GM21717 (cell line): ENCODE data around the gene LMBR1.
"Not testable (repeated sequence)": the region's sequence is repeated elsewhere in the genome, so short reads cannot be mapped to it uniquely, and the experiment has no call there.

Experiments used
- ATAC-seq: cut with Tn5 transposase; IDR thresholded peaks from one replicate; pipeline ENCODE4 v1.9.1; 2021; ENCODE audit warnings: mild to moderate bottlenecking, moderate library complexity; ENCODE audit not compliant: unreplicated experiment

LMBR1 gene

DNA sequence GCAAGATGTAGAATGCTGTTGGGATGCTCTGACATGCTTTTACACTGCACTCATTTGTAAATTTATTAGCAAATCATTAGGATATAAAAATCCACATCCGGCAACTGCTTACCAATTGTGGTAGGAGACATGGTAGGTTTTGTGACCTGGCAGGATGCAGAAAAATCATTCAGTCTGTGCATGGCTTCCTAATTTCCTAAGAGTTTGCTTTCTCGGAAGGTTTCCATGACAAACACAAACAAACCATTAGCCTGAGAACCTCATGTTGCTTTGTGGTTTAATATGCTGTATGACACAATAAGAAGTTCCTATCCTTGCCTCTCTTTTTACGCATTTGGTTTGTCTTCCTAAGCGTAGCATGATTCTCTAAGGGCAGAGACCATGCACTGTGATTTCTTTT lies 14.7 kb upstream of the LMBR1 start:
- no peak for ATAC-seq

DNA sequence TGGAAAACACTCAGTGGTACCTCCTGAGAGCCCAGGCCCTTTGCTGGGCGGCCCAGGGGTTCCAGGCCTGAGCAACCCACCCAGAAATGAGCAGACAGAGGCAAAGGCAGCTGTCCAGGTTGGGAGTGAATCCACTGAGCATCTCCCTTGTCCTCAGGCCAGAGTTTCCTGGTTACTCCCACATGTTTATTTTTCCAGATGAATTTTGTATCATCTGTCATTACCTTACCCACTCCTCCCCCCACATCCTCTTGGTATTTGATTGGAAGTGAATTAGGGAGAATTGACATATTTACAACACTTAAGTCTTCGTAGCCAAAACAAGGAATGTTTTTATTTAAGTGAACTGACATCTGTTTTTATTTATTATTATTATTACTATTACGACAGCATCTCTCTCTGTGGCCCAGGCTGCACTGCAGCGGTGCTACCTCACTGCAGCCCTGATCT lies 13.2 kb upstream of the LMBR1 start:
- ATAC-seq: no peak

- no peak for ATAC-seq
Measured at GRCh38 chr7:156903232-156903909, 10.4 kb upstream of the LMBR1 start.

DNA sequence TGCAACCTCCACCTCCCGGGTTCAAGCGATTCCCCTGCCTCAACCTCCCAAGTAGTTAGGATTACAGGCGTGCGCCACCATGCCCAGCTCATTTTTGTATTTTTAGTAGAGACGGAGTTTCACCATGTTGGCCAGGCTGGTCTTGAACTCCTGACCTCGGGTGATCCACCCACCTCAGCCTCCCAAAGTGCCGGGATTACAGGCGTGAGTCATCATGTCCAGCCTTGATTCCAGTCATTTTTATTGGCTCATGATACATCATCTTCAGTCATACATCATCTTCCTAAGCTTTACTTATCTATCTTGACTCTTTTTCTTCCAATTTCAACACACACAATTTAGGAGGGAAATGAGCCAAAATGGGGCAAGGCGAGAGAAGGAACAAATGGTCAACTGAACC lies 7.1 kb upstream of the LMBR1 start:
- ATAC-seq: not testable (repeated sequence)

- no peak for ATAC-seq
Measured at GRCh38 chr7:156898938-156899337, 6.0 kb upstream of the LMBR1 start.

- no peak for ATAC-seq
Measured at GRCh38 chr7:156897673-156898072, 4.7 kb upstream of the LMBR1 start.

- ATAC-seq: no peak
Measured at GRCh38 chr7:156896388-156897022, 3.5 kb upstream of the LMBR1 start.

GRCh38 chr7:156895024-156895780 lies 2.2 kb upstream of the LMBR1 start:
- ATAC-seq: no peak

DNA sequence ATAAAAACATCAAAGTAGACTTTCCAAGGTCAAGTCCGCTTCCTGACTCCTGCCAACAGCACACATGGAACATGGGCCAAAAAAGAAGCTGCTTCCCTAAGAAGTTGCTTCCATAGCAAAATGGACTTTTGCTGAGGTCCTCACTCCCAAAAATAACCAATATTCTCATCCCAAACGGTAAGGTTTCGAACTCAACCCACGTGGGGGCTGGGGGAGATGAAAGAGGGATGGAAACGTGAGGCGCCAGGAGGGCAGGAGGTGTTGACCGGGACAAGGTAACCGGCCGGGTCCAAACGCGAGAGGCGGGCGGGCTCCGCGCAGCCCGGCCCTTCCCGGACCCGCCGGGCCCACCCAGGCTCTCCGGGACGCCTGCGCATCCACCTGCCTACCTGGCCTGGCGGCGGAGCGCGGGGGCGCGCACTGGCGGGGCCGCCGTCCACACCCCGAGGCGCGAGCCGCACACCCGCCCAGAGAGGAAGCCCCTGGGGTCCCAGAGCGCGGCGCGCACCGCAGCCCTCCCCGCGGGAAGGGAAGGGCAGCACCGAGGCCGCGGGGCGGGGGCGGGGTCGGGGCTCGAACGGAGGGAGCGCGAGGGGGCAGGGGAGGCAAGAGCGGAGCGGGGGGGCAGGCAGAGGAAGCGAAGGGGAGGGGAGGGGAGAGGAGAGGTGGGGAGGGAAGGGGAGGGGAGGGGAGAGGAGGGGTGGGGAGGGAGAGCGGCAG lies 742 bp downstream of the LMBR1 start:
- ATAC-seq: peak; percentile 24

GRCh38 chr7:156889746-156890145 lies 3.2 kb downstream of the LMBR1 start:
- no peak for ATAC-seq

- ATAC-seq: no peak
Measured at GRCh38 chr7:156889089-156889488, 3.9 kb downstream of the LMBR1 start.

DNA sequence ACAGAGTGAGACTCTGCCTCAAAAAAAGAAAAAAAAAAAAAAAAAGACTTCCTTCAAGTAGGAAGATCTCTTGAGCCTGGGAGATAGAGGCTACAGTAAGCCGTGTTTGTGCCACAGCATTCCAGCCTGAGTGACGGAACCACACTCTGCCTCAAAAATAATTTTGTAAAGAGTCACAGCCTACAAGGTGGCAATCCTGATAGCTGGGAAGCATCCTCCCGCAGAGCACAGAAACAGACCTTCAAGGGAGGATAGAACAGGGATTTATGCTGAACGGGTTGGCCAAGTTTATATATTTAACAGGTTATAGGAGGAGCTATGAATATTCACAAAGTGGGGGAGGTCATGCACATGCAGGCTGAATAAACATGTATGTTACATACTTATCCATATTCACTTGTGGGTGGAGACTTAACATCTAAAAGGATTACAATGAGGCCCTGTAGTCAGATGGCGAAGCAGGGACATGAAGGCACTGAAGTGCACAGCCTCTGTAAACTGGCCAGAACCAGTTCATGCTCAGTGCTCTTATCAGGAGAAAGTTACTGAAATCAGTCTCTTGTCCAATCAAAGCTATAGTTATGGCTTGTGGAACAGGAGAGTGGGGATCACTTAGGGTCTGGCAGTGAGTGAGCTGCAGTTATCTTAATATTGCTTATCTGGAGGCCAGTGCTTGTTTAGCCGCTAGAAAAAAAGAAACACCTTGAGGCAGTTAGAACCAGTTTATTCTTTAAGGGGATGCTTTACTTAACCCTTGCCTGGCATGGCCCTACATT lies 6.8 kb downstream of the LMBR1 start:
- ATAC-seq: no peak

DNA sequence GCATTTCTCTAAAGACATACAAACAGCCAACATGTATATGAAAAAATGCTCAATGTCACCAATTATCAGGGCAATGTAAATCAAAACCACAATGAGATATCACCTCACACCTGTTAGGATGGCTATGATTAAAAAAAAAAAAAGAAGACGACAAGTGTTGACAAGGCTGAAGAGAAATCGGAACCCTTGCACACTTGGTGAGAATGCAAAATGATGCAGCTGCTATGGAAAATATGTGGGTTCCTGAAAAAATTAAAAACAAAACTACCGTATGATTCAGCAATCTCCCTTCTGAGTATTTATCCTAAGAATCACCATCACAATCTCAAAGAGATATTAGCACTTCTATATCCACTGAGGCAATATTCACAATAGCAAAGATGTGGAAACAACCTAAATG lies 11.3 kb downstream of the LMBR1 start:
- ATAC-seq: no peak

- ATAC-seq: no peak
Measured at GRCh38 chr7:156875766-156876165, 17.2 kb downstream of the LMBR1 start.

DNA sequence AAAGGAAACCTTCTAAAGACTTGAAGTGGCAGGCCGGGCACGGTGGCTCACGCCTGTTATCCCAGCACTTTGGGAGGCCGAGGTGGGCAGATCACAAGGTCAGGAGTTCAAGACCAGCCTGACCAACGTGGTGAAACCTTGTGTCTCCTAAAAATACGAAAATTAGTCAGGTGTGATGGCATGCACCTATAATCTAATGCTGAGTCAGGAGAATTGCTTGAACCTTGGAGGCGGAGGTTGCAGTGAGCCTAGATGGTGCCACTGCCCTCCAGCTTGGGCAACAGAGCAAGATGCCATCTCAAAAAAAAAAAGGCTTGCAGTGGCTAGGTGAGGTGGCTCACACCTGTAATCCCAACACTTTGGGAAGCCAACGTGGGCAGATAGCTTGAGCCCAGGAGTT lies 24.6 kb downstream of the LMBR1 start:
- ATAC-seq: not testable (repeated sequence)

- no peak for ATAC-seq
Measured at GRCh38 chr7:156865493-156865892, 27.5 kb downstream of the LMBR1 start.

GRCh38 chr7:156862022-156862421 lies 31.0 kb downstream of the LMBR1 start:
- not testable (repeated sequence) for ATAC-seq

DNA sequence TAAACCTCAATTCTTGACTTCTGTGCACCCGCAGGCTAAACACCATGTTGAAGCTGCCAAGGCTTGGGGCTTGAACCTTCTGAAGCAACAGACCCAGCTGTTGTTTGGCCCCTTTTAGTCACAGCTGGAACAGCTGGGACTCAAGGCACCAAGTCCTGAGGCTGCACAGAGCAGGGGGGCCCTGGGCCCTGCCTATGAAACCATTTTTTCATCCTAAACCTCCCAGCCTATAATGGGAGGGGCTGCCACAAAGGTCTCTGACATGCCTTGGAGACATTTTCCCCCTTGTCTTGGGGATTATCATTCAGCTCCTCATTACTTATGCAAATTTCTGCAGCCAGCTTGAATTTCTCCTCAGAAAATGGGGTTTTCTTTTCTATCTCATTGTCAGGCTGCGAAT lies 31.8 kb downstream of the LMBR1 start:
- no peak for ATAC-seq

DNA sequence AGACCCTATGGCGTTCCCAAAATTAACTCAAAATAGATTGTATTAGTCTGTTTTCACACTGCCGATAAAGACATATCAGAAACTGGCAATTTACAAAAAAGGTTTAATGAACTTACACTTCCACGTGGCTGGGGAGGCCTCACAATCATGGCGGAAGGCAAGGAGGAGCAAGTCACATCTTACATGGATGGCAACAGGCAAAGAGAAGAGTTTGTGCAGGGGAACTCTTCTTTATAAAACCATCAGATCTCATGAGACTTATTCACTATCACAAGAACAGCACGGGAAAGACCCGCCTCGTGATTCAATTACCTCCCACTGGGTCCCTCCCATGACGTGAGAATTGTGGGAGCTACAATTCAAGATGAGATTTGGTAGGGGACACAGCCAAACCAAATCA lies 32.9 kb downstream of the LMBR1 start:
- not testable (repeated sequence) for ATAC-seq

DNA sequence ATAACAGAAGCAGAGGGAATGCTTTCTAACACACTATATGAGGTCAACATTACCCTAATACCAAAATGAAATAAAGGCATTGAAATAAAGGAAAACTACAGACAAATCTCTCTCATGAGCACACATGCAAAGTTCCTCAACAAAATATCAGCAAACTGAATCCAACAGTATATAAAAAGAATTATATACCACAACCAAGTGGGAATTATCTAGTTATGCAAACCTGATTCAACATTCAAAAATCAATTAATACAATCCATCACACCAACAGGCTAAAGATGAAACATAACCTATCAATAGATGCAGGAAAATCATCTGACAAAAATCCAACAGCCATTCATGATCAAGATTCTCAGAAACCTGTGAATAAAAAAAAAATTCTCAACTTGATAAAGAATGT lies 34.5 kb downstream of the LMBR1 start:
- no peak for ATAC-seq

- no peak for ATAC-seq
Measured at GRCh38 chr7:156857757-156858156, 35.2 kb downstream of the LMBR1 start.
